HG03469 (cell line): ENCODE data around the gene NUMBL.

Experiments
- ATAC-seq: cut with Tn5 transposase; IDR thresholded peaks from one replicate; pipeline ENCODE4 v1.9.1; 2021; ENCODE audit warnings: mild to moderate bottlenecking, moderate library complexity, moderate number of reproducible peaks; ENCODE audit not compliant: unreplicated experiment

The NUMBL gene

DNA sequence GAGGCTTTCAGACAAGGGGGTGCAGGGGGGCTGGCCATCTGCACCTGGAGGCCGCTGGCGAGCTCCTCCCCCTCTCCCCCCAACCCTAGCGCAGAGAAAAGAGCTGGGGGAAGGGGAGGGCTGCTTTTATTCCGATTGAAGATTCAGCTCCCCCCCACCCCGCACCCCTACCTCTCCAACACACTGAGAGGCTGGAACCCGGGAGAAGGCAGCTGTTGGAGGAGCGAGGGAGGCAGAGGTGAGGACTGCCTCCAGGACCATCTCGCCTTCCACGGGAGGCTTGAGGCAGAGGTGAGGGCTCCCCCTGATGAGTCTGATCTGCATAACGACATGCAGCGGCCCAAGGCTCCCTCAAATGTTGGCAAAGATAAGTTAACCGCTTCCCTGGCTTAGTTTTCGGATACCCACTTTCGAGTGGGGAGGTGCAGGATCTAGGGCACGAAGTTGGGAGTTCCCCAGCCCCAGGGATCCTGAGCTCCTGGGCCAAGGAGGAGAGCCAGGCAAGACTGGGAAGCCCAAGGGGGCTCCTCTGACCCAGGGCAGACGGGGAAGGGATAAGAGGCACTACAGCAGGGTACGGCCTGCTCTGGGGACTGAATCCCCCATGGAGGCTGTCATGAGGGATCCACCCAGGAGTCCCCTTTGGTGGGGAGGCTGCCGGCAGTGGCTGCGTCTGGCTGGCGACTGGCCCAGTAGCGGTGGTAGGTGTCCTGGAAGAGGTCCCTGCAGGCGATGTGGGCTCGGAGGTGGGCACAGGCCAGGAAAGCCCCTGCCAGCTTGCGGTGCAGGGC is 1.2 kb upstream of the NUMBL start:
- ATAC-seq: no peak

- ATAC-seq: no peak
These were observed 406 bp upstream of the NUMBL start for GRCh38 chr19:40690693-40691420.

GRCh38 chr19:40689339-40690049 is 957 bp downstream of the NUMBL start:
- ATAC-seq: no peak

- ATAC-seq: no peak
These were observed 1.5 kb downstream of the NUMBL start for GRCh38 chr19:40688987-40689338.

DNA sequence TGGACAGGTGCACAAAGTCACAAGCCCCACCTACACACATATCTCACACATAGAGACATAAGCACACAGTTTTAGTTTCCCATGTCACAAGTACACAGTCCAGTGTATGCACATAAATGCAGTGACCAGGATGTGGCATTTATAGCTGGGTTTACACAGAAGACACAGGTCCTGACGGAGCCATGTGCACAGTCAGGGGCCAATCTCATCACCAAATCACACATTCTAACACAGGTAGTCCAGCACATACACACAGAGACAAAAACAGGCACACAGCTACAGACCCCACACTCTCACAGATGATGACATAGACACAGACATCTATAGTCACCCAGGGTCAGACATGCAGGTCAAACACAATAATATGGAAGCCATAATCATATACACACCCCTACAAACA is 2.1 kb downstream of the NUMBL start:
- no peak for ATAC-seq

GRCh38 chr19:40687525-40688016 is 2.9 kb downstream of the NUMBL start:
- no peak for ATAC-seq

DNA sequence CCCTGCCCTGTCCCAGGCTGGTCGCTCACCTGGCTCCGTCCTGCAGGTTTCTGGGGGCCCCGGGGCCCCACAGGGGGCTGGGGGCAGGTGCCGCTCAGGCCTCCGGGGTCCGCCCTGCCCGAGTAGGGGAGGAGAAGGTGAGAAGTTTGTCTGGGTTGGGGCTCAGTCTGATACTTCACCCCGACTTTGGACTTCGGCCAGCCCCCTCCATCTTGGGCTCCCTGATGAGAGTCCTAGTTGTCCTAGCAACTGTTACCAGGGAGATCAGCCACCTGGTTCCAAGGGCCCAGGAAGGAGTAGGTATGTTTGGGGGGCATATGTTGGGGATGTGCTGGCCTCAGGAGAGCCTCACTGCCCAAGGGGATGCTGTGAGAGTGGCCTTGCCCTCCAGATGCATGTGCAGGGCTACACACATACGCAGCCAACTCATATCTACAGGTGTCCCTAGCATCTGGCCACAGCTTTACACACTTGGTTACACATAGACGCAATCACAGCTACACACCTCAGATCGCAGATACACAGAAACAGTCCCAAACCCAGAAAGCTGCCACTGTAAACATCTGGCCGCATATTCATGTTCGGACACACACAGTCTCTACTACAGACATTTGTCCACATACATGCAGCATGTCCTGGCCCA is 3.4 kb downstream of the NUMBL start:
- no peak for ATAC-seq

DNA sequence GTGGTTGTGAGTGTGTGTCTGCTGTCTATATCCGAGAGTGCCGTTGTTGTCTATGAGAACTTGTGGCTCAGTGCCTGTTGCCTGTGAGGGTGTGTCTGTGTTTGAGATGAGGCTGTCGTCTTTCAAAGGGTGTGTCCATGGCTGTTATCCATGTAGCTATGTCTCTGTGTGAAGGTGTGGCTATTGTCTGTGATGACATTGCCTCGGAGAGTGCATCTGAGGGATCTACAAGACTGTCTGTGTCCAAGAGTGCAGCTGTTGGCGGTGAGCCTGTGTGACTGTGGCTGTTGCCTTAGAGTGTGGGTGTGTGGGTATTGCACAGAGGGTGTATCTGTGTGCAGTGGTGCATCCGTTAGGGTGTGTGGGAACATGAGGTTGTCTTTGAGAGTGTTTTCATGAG is 4.9 kb downstream of the NUMBL start:
- ATAC-seq: no peak

- no peak for ATAC-seq
These were observed 5.4 kb downstream of the NUMBL start for GRCh38 chr19:40685016-40685526.

DNA sequence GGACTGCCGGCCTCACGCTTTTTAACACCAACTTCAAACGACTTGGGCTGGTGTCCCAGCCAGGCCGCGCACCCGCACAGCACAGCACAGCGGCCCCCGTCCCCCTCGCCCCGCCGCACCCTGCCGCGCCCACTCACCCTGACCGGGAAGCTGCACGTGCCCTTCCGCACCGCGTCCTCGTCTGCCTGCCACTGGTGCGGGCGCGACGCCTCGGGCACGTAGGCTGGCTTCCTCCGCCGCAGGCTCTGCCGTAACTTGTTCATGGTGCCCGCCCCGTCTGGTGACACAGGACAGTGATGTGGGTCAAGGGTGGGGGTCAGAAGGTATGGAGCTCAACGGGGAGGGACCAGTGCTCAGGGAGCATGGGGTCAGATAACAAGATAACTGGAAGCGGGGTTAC is 6.2 kb downstream of the NUMBL start:
- no peak for ATAC-seq

DNA sequence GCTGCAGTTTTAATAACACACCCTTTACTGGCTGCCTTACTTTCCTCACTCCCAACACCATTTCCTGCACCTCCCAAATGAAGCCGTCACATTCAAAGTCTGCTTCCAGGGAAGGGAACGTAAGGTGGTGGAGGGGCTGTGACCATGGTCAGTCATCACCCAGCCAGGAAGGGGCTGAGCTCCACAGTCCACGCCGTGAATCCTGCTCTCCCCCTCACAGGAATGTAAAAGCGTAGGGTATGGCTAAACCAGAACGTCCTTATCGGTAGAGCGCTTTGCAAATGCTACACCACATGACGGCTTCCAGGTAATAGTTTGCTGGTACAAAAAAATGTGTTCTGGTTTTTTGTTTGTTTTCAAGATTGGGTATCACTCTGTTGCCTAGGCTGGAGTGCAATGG is 7.0 kb downstream of the NUMBL start:
- ATAC-seq: no peak

DNA sequence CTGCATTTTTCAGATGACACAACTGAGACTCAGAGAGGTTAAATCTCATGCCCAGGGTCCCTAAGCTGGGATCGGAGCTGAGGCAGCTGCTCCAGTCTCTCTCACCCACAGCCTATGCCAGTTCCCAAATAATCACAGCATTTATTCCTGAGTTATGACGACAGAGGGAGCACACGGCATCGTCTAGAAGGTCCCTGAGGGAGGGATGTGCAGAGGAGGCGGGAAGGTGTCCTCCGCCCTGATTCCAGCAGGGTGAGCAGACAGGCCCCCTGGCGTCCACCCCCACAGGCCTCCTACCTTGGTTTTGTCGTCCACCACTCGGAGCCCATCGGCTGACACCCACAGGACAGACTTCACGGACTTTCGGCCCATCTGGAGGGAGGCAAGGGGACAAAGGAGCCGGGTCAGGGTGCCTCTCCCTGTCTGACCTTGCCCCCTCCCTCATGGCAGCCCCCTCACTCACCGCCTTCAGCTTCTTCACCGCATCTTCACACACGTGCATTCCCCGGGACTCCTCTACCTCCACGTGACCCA is 8.0 kb downstream of the NUMBL start:
- ATAC-seq: no peak

DNA sequence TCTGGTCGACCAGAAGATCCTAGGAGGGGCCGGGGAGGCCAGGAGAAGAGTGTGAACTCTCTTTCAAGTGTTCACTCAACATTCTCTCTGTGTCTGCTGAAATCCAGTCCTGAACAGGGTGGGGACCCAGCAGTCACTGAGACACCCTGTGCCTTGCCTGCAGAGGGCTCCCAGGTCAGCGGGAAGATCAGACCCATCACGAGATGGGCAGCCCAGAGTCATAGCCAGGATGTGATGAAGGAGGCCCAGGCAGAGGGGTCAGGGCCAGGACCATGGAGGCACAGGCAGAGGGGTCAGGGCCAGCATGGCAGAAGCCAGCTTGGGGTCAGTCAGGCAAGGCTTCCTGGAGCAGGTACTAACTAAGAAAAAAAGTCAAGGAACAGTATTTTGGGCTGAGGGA is 9.4 kb downstream of the NUMBL start:
- no peak for ATAC-seq

DNA sequence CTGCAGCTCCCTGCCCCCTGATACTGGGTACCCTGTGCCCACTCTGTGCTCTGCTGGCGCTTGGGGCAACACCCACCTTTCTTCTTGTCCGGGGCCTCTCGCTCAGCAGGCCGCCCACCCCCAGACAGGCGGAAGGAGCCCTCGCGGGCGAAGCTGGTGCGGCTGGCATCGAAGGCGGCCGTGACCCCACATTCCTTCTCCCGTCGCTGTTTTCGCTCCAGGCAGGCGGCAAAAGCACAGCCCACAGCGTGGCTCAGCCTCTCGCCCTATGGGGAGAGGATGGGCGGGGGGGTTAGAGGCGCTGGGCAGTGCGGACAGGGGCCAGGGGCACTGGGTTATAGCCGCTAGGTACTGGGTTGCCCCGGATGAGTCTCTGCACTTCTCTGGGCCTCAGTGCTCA is 13.3 kb downstream of the NUMBL start:
- ATAC-seq: no peak

DNA sequence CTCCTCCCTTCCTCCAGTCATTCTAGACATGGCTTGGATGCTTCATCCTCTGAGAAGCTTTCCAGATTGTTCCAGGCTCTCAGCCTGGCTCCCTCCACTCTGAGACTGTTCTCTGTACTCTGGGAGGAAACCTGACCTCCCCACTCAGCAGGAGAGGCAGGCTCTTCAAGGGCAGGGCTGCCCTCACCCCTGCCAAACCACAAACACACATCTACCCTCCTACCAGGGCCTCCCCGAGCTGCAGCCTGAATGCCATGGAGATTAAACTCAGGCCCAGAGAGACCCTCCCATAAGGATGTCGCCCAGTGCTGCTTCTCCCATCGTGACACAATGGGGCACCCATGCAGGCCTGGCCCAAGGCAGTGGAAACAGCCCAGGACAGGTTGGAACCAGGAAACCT is 16.2 kb downstream of the NUMBL start:
- ATAC-seq: no peak

GRCh38 chr19:40673397-40673796 is 17.1 kb downstream of the NUMBL start:
- no peak for ATAC-seq

DNA sequence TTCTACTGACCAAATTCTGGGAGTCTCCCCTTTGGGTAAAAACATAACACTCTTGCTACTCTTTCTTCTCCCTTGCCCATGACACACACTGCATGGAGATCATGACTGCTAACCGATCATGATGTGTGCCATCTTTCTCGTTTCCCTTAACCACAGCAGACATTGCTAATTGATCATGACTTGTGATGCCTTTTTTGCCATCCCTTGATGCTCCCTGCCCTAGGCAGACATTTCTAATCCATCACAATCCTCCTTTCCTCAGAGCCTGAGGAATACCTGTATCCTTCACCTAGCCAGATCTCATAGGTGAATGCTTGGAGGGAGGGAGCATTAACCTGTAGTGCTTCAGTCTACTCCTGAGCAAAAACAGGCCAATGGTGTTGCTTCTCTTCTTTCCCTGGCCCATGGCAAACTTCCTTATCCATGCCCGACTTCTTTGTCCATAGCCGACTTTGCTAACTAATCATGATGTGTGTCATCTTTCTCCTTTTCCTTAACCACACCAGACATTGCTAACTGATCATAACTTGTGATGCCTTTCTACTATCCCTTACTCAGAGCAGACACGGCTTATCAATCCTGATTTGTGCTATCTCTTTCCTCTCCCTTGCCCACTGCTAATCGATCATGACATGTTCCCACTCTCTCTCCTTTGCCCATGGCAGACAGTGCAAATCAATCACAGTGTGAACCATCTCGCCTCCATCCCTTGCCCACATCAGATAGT is 17.7 kb downstream of the NUMBL start:
- no peak for ATAC-seq

GRCh38 chr19:40672038-40672437 is 18.4 kb downstream of the NUMBL start:
- no peak for ATAC-seq

DNA sequence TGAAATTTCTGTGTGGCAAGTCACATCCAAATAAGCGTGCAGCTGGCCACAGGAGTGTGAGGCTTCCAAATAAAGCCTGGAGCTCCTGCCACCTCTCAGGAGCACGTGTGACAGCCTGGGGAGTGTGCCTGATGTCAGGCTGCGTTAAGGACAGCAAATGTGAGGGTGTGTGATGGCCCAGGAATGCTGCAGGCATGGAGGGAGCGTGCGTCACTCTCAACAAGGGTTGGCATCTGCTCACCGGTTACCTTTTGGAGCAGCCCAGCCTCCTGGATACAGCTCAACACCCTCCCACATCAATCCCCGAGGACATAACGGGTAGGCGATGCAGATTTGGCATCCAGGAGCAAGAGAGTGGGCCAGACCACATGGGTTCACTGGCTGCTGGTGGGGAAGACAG is 19.0 kb downstream of the NUMBL start:
- ATAC-seq: no peak

- no peak for ATAC-seq
These were observed 21.3 kb downstream of the NUMBL start for GRCh38 chr19:40668991-40669614.
